ENCODE results near the gene INTS7. TPM values are rescaled to one million over a fixed set of nuclear protein-coding genes. Genes with fewer than 3 reads are reported as not detected.

INTS7 gene
- total RNA-seq, 2 experiments from 2014 or later: 23.2 to 25.4 TPM

- intact Hi-C loops (cut with micrococcal nuclease): no loop called here
- ChIA-PET CTCF (interaction anchor here (1.0 kb wide), 1 partner anchor 382 kb away, joined by 3 read pairs; no protein-coding TSS in a partner anchor), POLR2A (no interaction called here)
- TF ChIP-seq CTCF (IDR thresholded peaks at IDR 0.05): no peak
- H3K27ac Mint-ChIP-seq: no peak overlapping the region
- ATAC-seq: no peak
- no peaks in the 10 kb centered on the region for H3K27me3 Mint-ChIP-seq
- H3K36me3 Mint-ChIP-seq (ENCODE audit: low read depth): peaks cover 61% of the 10 kb centered on the region
- no peaks in the 10 kb centered on the region for H3K9me3 Mint-ChIP-seq
- H3K4me1 Mint-ChIP-seq (ENCODE audit: low read depth): no peaks in the 10 kb centered on the region
- no peak for DNase-seq
- no peak overlapping the region for H3K4me3 Mint-ChIP-seq
These were observed 39.5 kb upstream of the INTS7 start for GRCh38 chr1:212074856-212075255.

- intact Hi-C loops (cut with micrococcal nuclease): no loop called here
- DNase-seq (no peak), ATAC-seq (no peak)
- H3K27ac Mint-ChIP-seq: no peak overlapping the region
- ChIA-PET CTCF (interaction anchor here (1.0 kb wide), 1 partner anchor 383 kb away, joined by 3 read pairs; no protein-coding TSS in a partner anchor), POLR2A (no interaction called here)
- H3K27me3 Mint-ChIP-seq: no peaks in the 10 kb centered on the region
- H3K4me3 Mint-ChIP-seq: no peak overlapping the region
- H3K9me3 Mint-ChIP-seq: no peaks in the 10 kb centered on the region
- no peaks in the 10 kb centered on the region for H3K4me1 Mint-ChIP-seq (ENCODE audit: low read depth)
- peaks cover 58% of the 10 kb centered on the region for H3K36me3 Mint-ChIP-seq (ENCODE audit: low read depth)
- no peak for TF ChIP-seq CTCF (IDR thresholded peaks at IDR 0.05)
These were observed 39.0 kb upstream of the INTS7 start for GRCh38 chr1:212074313-212074712.

DNA sequence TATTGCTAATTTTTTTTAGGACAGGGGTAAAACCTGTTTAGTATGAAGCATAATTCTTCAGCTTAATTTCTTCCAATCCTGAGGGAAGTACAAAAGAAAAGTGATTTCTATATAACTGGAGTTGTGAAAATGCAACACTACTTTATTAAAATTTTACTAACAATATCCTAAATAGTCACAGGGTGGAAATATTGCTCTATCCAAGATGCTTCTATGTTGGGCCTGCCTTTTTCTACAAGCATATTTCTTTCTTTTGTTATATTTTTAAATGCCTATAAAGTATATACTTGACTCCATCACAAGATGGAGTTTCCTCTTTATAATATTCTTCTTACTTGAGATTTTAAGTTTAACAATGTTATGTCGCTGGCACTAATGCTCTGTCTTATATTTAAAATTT is 38.1 kb upstream of the INTS7 start:
- peaks cover 53% of the 10 kb centered on the region for H3K36me3 Mint-ChIP-seq (ENCODE audit: low read depth)
- no peak for TF ChIP-seq CTCF (IDR thresholded peaks at IDR 0.05)
- H3K4me3 Mint-ChIP-seq: no peak overlapping the region
- ChIA-PET POLR2A (no interaction called here), CTCF (interaction anchor here (1.7 to 4.8 kb wide), 4 partner anchors 10 to 384 kb away, joined by 5 to 59 read pairs (median 30); partner anchors contain the start of genes DTL and INTS7)
- no peaks in the 10 kb centered on the region for H3K9me3 Mint-ChIP-seq
- H3K4me1 Mint-ChIP-seq (ENCODE audit: low read depth): no peaks in the 10 kb centered on the region
- no peak overlapping the region for H3K27ac Mint-ChIP-seq
- no peaks in the 10 kb centered on the region for H3K27me3 Mint-ChIP-seq
- intact Hi-C loops (cut with micrococcal nuclease): no loop called here
- no peak for ATAC-seq
- no peak for DNase-seq

DNA sequence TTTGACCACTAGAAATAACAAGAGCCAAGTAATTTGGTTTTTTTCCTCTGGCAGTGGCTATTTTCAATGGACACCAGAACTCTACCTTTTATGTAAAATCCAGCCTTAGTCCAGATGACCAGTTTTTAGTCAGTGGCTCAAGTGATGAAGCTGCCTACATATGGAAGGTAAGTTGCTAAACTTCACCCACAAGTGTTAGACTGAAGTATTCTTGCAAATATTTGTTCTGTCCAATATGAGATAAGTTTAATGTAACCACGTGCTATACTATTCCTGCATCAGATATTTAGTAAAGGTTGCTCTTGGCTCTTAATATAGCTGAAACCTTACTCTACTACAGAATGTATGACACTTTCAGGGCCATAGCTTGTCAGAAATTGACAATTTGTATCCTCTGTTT is 36.7 kb upstream of the INTS7 start:
- ChIA-PET CTCF (interaction anchor here (1.7 to 4.8 kb wide), 5 partner anchors 9 to 385 kb away, joined by 5 to 59 read pairs (median 22); partner anchors contain the start of genes DTL and INTS7), POLR2A (interaction anchor here (1.6 kb wide), 1 partner anchor 37 kb away, joined by 4 read pairs; the partner anchor contains the start of genes DTL and INTS7)
- H3K36me3 Mint-ChIP-seq (ENCODE audit: low read depth): peaks cover 59% of the 10 kb centered on the region
- H3K4me1 Mint-ChIP-seq (ENCODE audit: low read depth): no peaks in the 10 kb centered on the region
- ATAC-seq (no peak), DNase-seq (no peak)
- no peaks in the 10 kb centered on the region for H3K9me3 Mint-ChIP-seq
- H3K4me3 Mint-ChIP-seq: no peak overlapping the region
- H3K27me3 Mint-ChIP-seq: no peaks in the 10 kb centered on the region
- intact Hi-C loops (cut with micrococcal nuclease): no loop called here
- TF ChIP-seq CTCF (IDR thresholded peaks at IDR 0.05): no peak
- H3K27ac Mint-ChIP-seq: no peak overlapping the region

DNA sequence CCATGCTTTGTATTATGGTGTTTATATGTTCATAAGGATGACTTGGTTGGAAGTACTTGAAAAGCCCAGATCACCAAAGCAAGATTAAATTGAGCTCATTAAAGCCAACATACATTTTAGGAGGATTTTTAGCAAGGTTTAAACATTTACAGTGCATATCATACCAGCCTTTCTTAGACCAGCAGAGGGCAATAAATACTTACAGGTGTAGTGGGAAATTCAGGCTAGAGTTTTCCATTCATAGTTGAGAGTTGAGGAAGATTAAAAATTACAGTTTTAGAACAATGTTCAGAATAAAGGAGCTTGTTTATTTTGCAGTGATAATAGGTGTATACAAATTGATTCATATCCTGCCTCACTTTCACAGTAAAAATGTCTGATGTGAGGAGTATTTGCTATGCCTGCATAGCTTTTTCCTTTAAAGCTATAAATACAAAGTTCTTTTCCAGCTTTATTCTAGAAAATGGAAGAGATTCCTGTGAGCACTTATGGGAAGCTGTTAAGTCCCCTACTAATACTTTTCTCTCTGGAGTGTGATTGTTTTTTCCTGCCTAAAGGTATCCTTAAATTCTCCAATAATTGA is 35.5 kb upstream of the INTS7 start:
- no peak overlapping the region for H3K27ac Mint-ChIP-seq
- DNase-seq: no peak
- peaks cover 59% of the 10 kb centered on the region for H3K36me3 Mint-ChIP-seq (ENCODE audit: low read depth)
- peak; percentile 36 for TF ChIP-seq CTCF (IDR thresholded peaks at IDR 0.05)
- ChIA-PET POLR2A (interaction anchor here (1.6 kb wide), 1 partner anchor 35 kb away, joined by 4 read pairs; the partner anchor contains the start of genes DTL and INTS7), CTCF (interaction anchor here (0.8 to 4.8 kb wide), 21 partner anchors 7 to 406 kb away, joined by 3 to 59 read pairs (median 4); partner anchors contain the start of genes DTL and INTS7)
- H3K4me1 Mint-ChIP-seq (ENCODE audit: low read depth): no peaks in the 10 kb centered on the region
- H3K9me3 Mint-ChIP-seq: no peaks in the 10 kb centered on the region
- H3K4me3 Mint-ChIP-seq: no peak overlapping the region
- intact Hi-C loops (cut with micrococcal nuclease): no loop called here
- peak; percentile 42 for ATAC-seq
- H3K27me3 Mint-ChIP-seq: no peaks in the 10 kb centered on the region
